ENCODE data around the gene OR1L8.
"Not testable (repeated sequence)": the region's sequence is repeated elsewhere in the genome, so short reads cannot be mapped to it uniquely, and the experiment has no call there.

Gene OR1L8, protein sequence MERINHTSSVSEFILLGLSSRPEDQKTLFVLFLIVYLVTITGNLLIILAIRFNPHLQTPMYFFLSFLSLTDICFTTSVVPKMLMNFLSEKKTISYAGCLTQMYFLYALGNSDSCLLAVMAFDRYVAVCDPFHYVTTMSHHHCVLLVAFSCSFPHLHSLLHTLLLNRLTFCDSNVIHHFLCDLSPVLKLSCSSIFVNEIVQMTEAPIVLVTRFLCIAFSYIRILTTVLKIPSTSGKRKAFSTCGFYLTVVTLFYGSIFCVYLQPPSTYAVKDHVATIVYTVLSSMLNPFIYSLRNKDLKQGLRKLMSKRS

DNA sequence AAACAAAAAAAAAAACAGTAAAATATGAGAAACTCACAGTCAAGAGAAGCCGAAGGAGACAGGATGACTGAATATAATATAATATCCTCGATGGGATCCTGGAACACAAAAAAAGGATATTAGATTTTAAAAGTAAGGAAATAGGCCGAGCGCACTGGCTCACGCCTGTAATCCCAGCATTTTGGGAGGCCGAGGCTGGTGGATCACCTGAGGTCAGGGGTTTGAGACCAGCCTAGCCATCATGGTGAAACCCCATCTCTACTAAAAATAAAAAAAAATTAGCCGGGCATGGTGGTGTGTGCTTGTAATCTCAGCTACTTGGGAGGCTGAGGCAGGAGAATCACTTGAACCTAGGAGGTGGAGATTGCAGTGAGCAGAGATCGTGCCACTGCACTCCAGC, at the start of gene OR1L8:
TSS of gene OR1L8 (minus strand) at position 101 of the 400 bp plus-strand sequence. CDS start 14,907 bp downstream, outside the sequence.
- DNase-seq, result not testable (repeated sequence)

- no peak for DNase-seq
Measured at GRCh38 chr9:122619996-122620395, 36.8 kb upstream of the OR1L8 start.

DNA sequence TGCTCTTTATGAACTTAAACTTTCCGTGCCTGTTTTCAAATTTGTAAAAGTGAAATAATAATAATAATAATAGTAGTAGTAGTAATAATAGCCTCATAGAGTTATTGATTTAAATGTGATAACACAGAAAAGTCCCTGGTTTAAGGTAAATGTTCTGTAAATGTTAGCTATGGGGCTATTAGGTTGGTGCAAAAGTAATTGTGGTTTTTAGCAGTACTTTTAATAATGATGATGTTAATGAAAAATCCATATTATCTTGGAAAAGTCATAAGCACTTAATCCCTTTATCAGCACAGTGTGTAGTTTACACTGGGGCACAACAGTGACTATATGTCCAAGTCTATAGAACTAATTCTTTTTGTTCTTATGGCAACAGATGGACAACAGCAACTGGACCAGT, 31.2 kb upstream of the OR1L8 start, which contains the start of gene OR1Q1:
TSS of gene OR1Q1 (plus strand) at position 377 of the 400 bp plus-strand sequence. CDS start at position 377, 0 bp downstream.
- DNase-seq, result no peak

- no peak for DNase-seq
Measured at GRCh38 chr9:122609804-122610203, 26.6 kb upstream of the OR1L8 start.

GRCh38 chr9:122606587-122606986, 23.4 kb upstream of the OR1L8 start:
- no peak for DNase-seq

- no peak for DNase-seq
Measured at GRCh38 chr9:122605691-122606090, 22.5 kb upstream of the OR1L8 start.

DNA sequence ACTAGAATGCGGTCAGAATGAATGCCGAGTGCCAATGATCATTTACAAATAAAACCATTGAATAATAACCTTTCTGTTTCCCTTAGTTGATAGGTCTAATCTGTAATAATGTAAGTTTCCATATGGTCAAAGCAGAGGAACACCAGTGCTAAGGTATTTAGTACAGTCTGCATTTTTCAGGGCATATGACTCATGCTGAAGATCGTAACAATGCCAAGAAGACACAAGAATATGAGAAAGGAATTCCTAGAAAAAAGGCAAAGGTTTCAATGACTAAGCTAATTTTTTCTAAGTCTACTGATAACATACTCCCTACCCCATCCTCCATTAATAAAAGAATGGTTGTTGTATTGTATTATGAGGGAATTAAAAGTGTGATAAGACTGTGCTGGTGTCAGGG, 2.8 kb downstream of the OR1L8 start:
- DNase-seq, result no peak

GRCh38 chr9:122579874-122580273, 3.3 kb downstream of the OR1L8 start:
- DNase-seq, result no peak

DNA sequence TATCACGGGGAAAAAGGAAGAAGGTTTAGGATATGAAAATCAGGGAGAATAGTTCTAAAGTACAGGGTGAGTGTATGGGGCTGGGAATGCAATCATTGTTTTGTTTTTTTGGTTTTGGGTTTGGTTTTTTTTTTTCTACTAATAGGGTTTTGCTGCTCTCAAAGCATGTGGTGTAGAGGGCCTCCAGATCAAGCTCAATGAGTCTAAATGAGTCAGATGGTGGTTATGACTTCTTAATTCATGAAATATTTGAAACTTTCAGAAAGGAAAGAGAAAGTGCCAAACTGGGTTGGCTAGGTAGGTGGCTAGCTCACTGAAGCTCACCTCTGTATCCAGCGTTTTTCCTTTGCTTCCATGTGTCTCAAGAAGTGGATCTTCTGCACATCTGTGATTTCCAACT, 10.7 kb downstream of the OR1L8 start:
- DNase-seq, result no peak

DNA sequence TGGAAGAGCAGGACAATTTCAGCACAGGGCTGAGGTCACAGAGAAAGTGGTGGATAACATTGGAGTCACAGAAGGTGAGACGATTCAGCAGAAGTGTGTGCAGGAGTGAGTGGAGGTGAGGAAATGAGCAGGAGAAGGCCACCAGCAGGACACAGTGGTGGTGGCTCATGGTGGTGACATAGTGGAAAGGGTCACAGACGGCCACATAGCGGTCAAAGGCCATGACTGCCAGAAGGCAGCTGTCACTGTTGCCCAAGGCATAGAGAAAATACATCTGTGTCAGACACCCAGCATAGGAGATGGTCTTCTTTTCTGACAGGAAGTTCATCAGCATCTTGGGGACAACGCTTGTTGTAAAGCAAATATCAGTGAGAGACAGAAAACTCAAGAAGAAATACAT, 15.3 kb downstream of the OR1L8 start:
- no peak for DNase-seq

- DNase-seq, result peak; percentile 93
Measured at GRCh38 chr9:122562134-122562760, 20.9 kb downstream of the OR1L8 start.

DNA sequence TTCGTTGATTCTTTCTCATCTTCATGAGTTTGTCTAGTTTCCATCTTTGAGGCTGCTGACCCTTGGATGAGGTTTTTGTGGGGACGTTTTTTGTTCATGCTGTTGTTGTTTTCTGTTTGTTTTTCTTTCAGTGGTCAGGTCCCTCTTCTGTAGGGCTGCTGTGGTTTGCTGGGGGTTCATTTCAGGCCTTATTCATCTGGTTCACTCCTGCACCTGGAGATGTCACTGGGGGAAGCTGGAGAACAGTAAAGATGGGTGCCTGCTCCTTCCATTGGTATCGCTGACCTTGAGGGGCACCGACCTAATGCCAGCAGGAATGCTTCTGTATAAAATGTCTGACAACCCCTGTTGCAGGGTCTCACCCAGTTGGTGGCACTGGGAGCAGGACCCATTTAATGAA, 21.7 kb downstream of the OR1L8 start:
- DNase-seq, result no peak

- DNase-seq, result no peak
Measured at GRCh38 chr9:122552812-122553211, 30.4 kb downstream of the OR1L8 start, which contains the start of gene OR1N2. Gene OR1N2 (plus strand): TSS chr9:122553112. CDS start chr9:122553212, 100 bp downstream.

- DNase-seq, result no peak
Measured at GRCh38 chr9:122551371-122551770, 31.8 kb downstream of the OR1L8 start.

- peak; percentile 13 for DNase-seq
Measured at GRCh38 chr9:122546196-122546595, 37.0 kb downstream of the OR1L8 start.

DNA sequence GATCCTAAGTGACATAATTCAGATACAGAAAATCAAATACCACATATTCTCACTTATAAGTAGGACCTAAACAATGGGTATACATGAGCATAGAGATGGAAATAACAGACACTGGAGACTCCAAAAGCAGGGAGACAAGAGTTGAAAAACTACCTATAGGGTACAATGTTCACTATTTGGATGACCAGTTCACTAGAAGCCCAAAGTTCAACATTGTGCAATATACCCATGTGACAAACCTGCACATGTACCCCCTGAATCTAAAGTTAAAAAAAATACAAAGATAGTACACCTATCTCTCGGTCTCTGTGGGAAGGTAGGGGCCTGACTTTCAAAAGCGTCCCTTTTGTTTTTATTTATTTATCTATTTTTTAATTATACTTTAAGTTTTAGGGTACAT, 44.4 kb downstream of the OR1L8 start:
- DNase-seq, result no peak

DNA sequence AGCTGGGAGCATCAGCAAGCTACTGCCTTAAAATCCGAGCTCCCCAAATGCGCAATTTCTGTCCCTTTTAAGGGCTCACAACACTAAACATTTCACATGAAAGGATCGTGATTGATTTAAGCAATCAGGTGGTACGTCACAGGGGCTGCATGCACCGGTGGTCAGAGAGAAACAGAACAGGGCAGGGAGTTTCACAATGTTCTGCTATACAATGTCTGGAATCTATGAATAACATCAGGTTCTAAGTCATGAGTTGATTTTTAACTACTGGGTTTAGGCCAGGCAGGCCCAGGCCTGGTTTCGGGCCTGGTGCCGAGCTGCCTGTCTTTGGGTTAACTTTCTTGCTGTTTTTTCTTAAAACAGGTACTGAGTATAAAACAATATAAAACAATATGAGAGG, 46.1 kb downstream of the OR1L8 start:
- not testable (repeated sequence) for DNase-seq

- DNase-seq, result no peak
Measured at GRCh38 chr9:122536134-122536533, 47.0 kb downstream of the OR1L8 start.

- not testable (repeated sequence) for DNase-seq
Measured at GRCh38 chr9:122531157-122531556, 52.0 kb downstream of the OR1L8 start.

DNA sequence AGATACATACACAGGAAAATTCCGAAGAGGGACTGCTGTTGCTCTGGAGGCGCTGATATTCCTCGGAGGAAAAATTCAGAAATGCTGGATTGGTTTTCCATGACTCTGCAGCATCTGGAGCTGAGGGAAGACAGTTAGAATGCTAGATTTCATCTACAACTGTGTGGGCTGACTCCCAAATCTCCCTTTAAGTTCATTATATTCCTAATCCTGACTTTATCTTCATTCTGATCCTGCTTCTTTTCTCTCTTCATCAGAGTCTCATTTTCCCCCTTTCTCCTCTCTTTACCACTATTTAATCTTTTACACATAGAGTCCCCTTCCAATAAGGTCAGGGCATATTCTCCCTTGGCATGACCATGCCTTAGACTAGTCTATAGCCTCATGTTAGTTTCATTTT, 56.0 kb downstream of the OR1L8 start, which contains the start of gene OR1N1:
TSS of gene OR1N1 (minus strand) at position 101 of the 400 bp plus-strand sequence. CDS start at position 101, 0 bp downstream.
- peak; percentile 38 for DNase-seq

- DNase-seq, result no peak
Measured at GRCh38 chr9:122526602-122527001, 56.6 kb downstream of the OR1L8 start.

DNA sequence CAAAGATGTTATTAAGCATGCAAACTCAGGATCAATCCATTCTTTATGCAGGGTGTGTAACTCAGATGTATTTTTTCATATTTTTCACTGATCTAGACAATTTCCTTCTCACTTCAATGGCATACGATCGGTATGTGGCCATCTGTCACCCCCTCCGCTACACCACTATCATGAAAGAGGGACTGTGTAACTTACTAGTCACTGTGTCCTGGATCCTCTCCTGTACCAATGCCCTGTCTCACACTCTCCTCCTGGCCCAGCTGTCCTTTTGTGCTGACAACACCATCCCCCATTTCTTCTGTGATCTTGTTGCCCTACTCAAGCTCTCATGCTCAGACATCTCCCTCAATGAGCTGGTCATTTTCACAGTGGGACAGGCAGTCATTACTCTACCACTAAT, 63.8 kb downstream of the OR1L8 start:
- DNase-seq, result no peak

DNA sequence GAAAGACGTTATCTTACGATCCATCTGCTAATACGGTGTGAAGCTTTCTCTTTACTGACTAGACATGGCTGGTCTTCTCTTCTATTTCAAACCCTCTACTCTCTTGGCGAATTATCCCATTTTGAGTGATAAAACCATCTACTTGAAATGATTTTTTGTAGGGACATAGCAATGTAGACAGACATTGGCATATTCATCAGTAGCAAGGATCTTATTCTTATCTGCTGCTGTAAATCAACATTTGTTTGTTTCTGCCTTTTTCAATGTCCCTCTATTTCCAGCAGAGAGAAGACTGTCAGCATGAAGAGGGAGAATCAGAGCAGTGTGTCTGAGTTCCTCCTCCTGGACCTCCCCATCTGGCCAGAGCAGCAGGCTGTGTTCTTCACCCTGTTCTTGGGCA, 64.3 kb downstream of the OR1L8 start, which contains the start of gene OR1J4:
TSS of gene OR1J4 (plus strand) at position 301 of the 400 bp plus-strand sequence. CDS start at position 301, 0 bp downstream.
- no peak for DNase-seq

GRCh38 chr9:122518226-122518625, 65.0 kb downstream of the OR1L8 start:
- DNase-seq, result no peak
